Ecto neural progenitor cell (in vitro differentiated cells): ENCODE data around the gene LRRC1.
A peak's percentile ranks its signal among the peaks of the same experiment; 100 is the strongest.
"Not testable (repeated sequence)": the region's sequence is repeated elsewhere in the genome, so short reads cannot be mapped to it uniquely, and the experiment has no call there.

Experiments used
- DNase-seq: peaks from one replicate; pipeline ENCODE4 v3.0.0-alpha.2; 2018; ENCODE audit warnings: low spot score

The LRRC1 gene

GRCh38 chr6:53792973-53793317, 1.9 kb upstream of the LRRC1 start:
- no peak for DNase-seq

DNA sequence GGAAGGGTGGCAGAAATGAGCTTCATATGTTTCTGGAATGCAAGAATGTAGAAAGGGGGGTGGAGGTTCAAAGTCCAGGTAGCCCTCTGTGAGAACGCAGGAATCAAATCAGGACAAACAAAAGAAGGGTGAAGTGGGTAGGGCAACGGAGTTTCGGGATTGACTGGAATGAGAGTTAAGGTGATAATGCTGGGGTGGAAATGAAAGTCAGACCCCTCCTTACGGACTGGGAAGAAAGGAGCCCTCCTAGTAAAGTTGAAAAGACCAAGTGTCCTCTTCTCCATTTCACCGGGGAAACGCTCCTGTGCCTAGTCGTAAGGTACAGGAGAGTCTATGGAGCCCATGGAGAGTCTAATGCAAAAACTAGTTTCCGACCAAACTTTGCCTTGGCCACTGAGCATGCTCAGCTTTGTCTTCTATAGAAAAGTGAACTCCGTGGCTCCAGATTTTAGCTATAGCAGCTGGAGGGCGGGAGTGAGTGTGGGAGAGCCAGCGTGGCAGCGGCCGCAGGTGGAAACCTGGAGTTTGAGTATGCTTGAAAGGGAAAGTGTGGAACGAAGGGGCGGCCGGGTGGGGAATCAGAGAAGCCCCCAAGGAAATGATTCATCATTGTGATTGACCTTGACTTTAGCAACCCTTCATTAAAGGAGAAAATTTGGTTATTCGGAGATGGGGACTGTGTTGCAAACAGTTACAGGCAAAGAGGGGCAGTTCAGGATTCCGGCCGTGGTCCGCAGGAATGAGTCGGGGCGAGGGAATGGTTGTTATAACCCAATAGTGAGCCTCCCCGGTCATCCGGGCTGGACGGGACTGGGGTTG, 1.3 kb upstream of the LRRC1 start:
- DNase-seq: peak; percentile 67

DNA sequence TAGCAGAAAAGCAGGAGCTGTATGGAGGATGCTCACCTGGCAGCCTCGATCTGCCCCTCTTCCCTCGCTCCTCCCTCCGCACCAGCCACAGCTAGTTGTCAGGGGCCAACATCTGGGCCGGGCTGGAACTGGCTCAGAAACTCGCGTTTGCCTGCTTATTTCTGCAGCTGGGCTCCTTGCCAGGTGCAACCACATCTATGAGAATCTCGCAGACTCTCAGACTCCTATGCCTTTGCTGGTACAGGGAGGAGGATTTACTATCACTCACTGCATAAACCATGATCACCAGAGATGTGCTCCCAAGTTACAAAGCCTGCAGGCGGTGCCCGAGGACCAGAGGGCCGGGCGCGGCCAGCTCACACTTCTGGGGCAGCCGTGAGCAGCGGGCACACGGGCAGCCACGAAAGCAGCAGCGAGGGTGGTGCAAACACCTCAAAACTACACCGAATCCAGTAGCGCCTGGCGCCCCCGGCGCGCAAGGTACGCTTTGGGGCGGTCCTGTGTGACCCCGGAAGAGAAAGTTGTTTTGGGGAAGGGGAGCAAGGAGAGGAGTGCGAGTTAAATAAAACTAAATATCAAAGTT, 577 bp upstream of the LRRC1 start:
- peak; percentile 74 for DNase-seq

GRCh38 chr6:53795340-53795701, 516 bp downstream of the LRRC1 start:
- no peak for DNase-seq

GRCh38 chr6:53795702-53796450, 1.1 kb downstream of the LRRC1 start:
- DNase-seq: peak; percentile 75

- no peak for DNase-seq
Measured at GRCh38 chr6:53796451-53796780, 1.6 kb downstream of the LRRC1 start.

DNA sequence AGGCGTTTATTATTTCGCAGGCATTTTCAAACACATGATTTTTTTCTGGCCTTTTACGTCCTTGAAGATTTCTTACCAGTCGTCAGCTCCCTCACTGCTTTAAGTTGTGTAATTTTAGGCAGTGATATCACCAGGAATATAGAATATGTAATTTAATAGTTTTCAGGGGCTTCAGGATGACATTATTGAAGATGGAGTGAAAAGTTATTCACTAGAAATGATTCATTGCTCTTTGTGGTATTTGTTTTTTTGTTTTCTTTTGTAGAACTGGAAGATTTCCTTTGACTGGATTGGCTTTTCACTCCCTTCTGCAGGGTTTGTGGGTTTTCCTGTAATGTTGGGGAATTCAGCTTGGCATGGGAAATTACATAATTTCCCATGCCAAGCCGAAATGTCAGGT, 2.0 kb downstream of the LRRC1 start:
- no peak for DNase-seq

- DNase-seq: no peak
Measured at GRCh38 chr6:53797304-53797703, 2.5 kb downstream of the LRRC1 start.

DNA sequence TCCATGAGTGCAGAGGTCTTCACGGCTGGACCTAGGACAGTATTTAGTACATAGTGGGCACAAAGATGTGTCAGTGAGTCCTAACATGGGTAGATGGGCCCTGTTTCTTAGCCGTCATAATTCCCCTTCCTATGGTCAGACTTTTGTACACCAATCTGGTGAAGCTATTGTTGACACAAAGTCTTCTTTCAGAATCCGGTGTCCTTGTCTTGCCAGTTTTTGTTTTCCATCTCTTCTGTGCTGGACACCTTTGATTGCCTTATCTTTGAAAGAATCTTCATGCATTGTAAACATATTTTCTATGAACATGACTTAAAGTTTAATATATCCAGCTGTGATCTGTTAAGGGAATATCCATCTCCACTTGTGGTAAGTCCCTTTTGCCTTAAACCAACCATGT, 4.5 kb downstream of the LRRC1 start:
- no peak for DNase-seq

GRCh38 chr6:53801022-53801421, 6.2 kb downstream of the LRRC1 start:
- no peak for DNase-seq

- DNase-seq: no peak
Measured at GRCh38 chr6:53802582-53802981, 7.8 kb downstream of the LRRC1 start.

GRCh38 chr6:53803081-53803860, 8.5 kb downstream of the LRRC1 start:
- no peak for DNase-seq

- DNase-seq: no peak
Measured at GRCh38 chr6:53805016-53805415, 10.2 kb downstream of the LRRC1 start.

GRCh38 chr6:53805725-53806124, 10.9 kb downstream of the LRRC1 start:
- DNase-seq: no peak

DNA sequence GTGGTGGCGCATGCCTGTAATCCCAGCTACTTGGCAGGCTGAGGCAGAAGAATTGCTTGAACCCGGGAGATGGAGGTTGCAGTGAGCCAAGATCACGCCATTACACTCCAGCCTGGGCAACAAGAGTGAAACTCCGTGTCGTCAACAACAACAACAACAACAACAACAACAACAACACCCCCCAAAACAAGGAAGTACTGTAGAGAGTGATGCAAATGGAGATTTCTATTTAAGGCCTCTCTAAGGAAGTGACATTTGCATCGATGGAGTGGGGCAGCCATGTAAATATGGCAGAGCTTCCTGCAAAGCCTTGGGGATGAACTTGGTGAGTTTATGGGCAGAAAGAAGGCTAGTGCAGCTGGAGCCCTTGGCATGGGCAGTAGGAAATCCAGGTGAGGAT, 12.8 kb downstream of the LRRC1 start:
- DNase-seq: not testable (repeated sequence)

DNA sequence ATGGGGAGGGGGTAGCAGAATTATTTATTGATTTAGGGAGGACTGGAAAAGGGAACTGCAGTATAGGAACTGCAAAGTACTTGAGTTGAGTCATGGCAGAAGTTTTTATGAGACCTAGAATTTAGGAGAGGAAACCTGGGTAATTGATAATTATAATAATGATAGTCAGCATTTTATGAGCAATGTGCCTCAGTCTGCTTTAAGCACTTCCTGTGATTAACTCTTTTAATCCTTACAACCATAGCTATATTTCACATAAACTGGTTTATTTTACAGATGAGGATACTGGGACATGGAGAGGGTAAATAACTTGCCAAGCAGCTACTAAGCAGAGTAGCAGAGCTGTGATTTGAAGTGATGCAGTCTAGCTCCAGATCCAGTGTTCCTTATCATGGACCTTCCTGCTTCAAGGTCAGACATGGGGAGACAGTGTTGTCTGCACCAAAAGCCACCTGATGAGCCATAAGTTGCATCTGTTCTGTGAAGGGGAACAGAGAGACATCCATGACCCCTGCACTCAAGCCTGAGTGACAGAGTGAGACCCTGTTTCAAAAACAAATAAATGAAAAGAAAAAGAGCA, 13.6 kb downstream of the LRRC1 start:
- no peak for DNase-seq

- DNase-seq: no peak
Measured at GRCh38 chr6:53809691-53810090, 14.9 kb downstream of the LRRC1 start.

- DNase-seq: no peak
Measured at GRCh38 chr6:53811082-53811481, 16.3 kb downstream of the LRRC1 start.

- DNase-seq: no peak
Measured at GRCh38 chr6:53811746-53812145, 16.9 kb downstream of the LRRC1 start.

- DNase-seq: no peak
Measured at GRCh38 chr6:53813096-53813495, 18.3 kb downstream of the LRRC1 start.

- DNase-seq: no peak
Measured at GRCh38 chr6:53813801-53814200, 19.0 kb downstream of the LRRC1 start.

DNA sequence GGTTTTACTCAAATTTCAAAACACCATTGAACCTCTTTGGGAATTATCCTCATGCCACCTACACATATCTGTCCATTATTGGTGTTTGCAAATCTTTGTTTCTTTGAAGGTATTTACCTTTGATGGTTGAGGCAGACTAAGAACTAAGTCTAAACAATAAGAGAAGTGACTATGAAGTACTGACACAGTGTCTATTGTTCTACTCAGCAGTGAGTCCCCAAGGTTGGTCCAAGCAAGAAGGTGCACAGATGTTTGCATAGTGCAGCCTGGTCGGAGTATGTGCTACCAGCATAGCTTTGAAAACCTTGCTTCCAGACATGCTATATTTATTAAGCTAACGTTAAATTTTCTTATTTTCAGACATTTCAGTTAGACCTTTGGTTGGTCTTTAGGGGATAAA, 19.5 kb downstream of the LRRC1 start:
- no peak for DNase-seq
